Keratinocyte (primary cell): ENCODE results near the gene PGK1. TPM values are rescaled to one million over a fixed set of nuclear protein-coding genes. Genes with fewer than 3 reads are reported as not detected.

ENCODE experiments used
- DNase-seq: peaks from one replicate; pipeline ENCODE4 v3.0.0-alpha.2; 2011; ENCODE audit warnings: low read depth, missing footprints, low spot score
- FAIRE-seq: peaks from 2 replicates; lab custom pipeline; 2011; peaks lifted over from hg19 to GRCh38; lab: Jason Lieb, UNC
- H2AFZ ChIP-seq: 2 replicates; pipeline ENCODE4 v1.6.0; 2012; ENCODE audit warnings: low read length, control low read depth, inconsistent platforms; ENCODE audit not compliant: control insufficient read depth
- H3K27ac ChIP-seq: 2 replicates; pipeline ENCODE4 v1.5.1; 2011; ENCODE audit warnings: low read length; ENCODE audit not compliant: control insufficient read depth, insufficient read depth
- H3K27me3 ChIP-seq: 3 replicates; pipeline ENCODE4 v1.6.0; 2011; ENCODE audit warnings: low read length; ENCODE audit not compliant: control insufficient read depth, insufficient read depth; ENCODE audit errors: extremely low read depth
- H3K36me3 ChIP-seq, 2 experiments: 2 replicates in 1 of 2; 3 replicates in 1 of 2; pipeline ENCODE4 v1.5.1; 2011; ENCODE audit warnings: low read length in 2 of 2, mild to moderate bottlenecking in 1 of 2; ENCODE audit not compliant: control insufficient read depth in 2 of 2, insufficient read depth in 2 of 2; ENCODE audit errors: extremely low read depth in 1 of 2
- H3K4me1 ChIP-seq: 3 replicates; pipeline ENCODE4 v1.5.1; 2011; ENCODE audit warnings: low read length; ENCODE audit not compliant: control insufficient read depth, insufficient read depth; ENCODE audit errors: extremely low read depth
- H3K4me2 ChIP-seq: 3 replicates; pipeline ENCODE4 v1.6.0; 2011; ENCODE audit warnings: low read depth, low read length; ENCODE audit not compliant: control insufficient read depth, insufficient read depth; ENCODE audit errors: extremely low read depth
- H3K4me3 ChIP-seq, 3 experiments: fragments of 200-600 bp in 1 of 3; sonication (generic) in 1 of 3; 2 replicates in 2 of 3; 3 replicates in 1 of 3; pipeline ENCODE4 v1.5.1; 2011 to 2016; ENCODE audit warnings: low read length in 3 of 3, mild to moderate bottlenecking in 3 of 3, control low read depth in 2 of 3, inconsistent platforms in 1 of 3, low read depth in 1 of 3, mixed read lengths in 1 of 3, mixed run types in 1 of 3, moderate library complexity in 1 of 3; ENCODE audit not compliant: control insufficient read depth in 2 of 3, insufficient read depth in 2 of 3; ENCODE audit errors: extremely low read depth in 1 of 3
- H3K79me2 ChIP-seq: 2 replicates; pipeline ENCODE4 v1.6.0; 2012; ENCODE audit warnings: low read length; ENCODE audit not compliant: control insufficient read depth, insufficient read depth
- H3K9ac ChIP-seq: 3 replicates; pipeline ENCODE4 v1.6.0; 2011; ENCODE audit warnings: low read length; ENCODE audit not compliant: control insufficient read depth, insufficient read depth; ENCODE audit errors: extremely low read depth
- H3K9me1 ChIP-seq: 3 replicates; pipeline ENCODE4 v1.6.0; 2011; ENCODE audit warnings: low read length; ENCODE audit not compliant: control insufficient read depth, insufficient read depth; ENCODE audit errors: extremely low read depth
- H3K9me3 ChIP-seq: 2 replicates; pipeline ENCODE4 v1.5.1; 2012; ENCODE audit warnings: low read depth, low read length; ENCODE audit not compliant: control insufficient read depth
- H4K20me1 ChIP-seq: 3 replicates; pipeline ENCODE4 v1.6.0; 2011; ENCODE audit warnings: low read length; ENCODE audit not compliant: control insufficient read depth, insufficient read depth; ENCODE audit errors: extremely low read depth
- CTCF ChIP-seq, 3 experiments: IDR thresholded peaks in 1 of 3; conservative IDR thresholded peaks in 1 of 3; optimal IDR thresholded peaks in 1 of 3; 2 replicates in 2 of 3; 3 replicates in 1 of 3; pipeline versions ENCODE3 to v1.5.1; 2011; ENCODE audit warnings: low read length in 3 of 3, mild to moderate bottlenecking in 3 of 3, moderate library complexity in 2 of 3, control low read depth in 1 of 3, inconsistent platforms in 1 of 3; ENCODE audit not compliant: insufficient read depth in 2 of 3; ENCODE audit errors: extremely low read depth in 1 of 3
- EZH2 ChIP-seq: IDR thresholded peaks from one replicate; pipeline ENCODE4 v1.6.1; 2012; ENCODE audit warnings: inconsistent platforms, mild to moderate bottlenecking, low read length, moderate library complexity
- dilution Hi-C: fragments of 300-500 bp; cut with MboI; formaldehyde crosslinking; loops from one replicate; pipeline ENCODE4 v1.7.0; 2020; ENCODE audit warnings: low sequenced_read_pairs; ENCODE audit not compliant: extremely low pct_ligation_motif_present
- polyA plus RNA-seq, 5 experiments: library from polyadenylated mRNA; depleted of rRNA in 3 of 5; stranded (reverse) in 3 of 5; stranded (forward) in 1 of 5; unstranded in 1 of 5; fragments of >200 nt; gene quantifications; 1 replicate in 1 of 5; 2 replicates in 3 of 5; 3 replicates in 1 of 5; pipeline versions ENCODE4 v1.2.1 to v1.2.3, GENCODE V29; 2011 to 2012; ENCODE audit warnings: missing spikeins in 2 of 5, low read depth in 1 of 5, low replicate concordance in 1 of 5

Gene PGK1
- polyA plus RNA-seq, 1 donor (not counting 4 experiments of a cell fraction or from before 2014, with no cell fraction given) = 666 TPM

GRCh38 chrX:78131117-78131516 is 27.1 kb downstream of the PGK1 start:
- no peak for FAIRE-seq
- H4K20me1 ChIP-seq = no peaks in the 10 kb centered on the region
- DNase-seq = no peak
- no peak overlapping the region for H3K4me3 ChIP-seq
- H3K9ac ChIP-seq = no peak overlapping the region
- H3K27me3 ChIP-seq = no peaks in the 10 kb centered on the region
- dilution Hi-C loops = no loop called here
- no peaks in the 10 kb centered on the region for H3K36me3 ChIP-seq
- H3K27ac ChIP-seq = no peak overlapping the region
- no peak overlapping the region for H2AFZ ChIP-seq
- no peaks in the 10 kb centered on the region for H3K4me1 ChIP-seq
- H3K4me2 ChIP-seq = no peak overlapping the region
- no peaks in the 10 kb centered on the region for H3K9me1 ChIP-seq
- H3K9me3 ChIP-seq = no peaks in the 10 kb centered on the region
- no peak for TF ChIP-seq EZH2
- H3K79me2 ChIP-seq = no peaks in the 10 kb centered on the region

- H4K20me1 ChIP-seq = no peaks in the 10 kb centered on the region
- dilution Hi-C loops = no loop called here
- H3K79me2 ChIP-seq = no peaks in the 10 kb centered on the region
- no peaks in the 10 kb centered on the region for H3K4me1 ChIP-seq
- DNase-seq (no peak), FAIRE-seq (no peak)
- TF ChIP-seq EZH2 (no peak), CTCF (optimal IDR thresholded peaks at IDR 0.05 in 1 of 3, IDR thresholded peaks at IDR 0.05 in 1 of 3, conservative IDR thresholded peaks at IDR 0.05 in 1 of 3; ENCODE audit: extremely low read depth in 1 of 3, insufficient read depth in 2 of 3, low read length in 3 of 3) (no peak)
- no peaks in the 10 kb centered on the region for H3K9me3 ChIP-seq
- no peak overlapping the region for H3K4me2 ChIP-seq
- H3K4me3 ChIP-seq = no peak overlapping the region
- no peaks in the 10 kb centered on the region for H3K27me3 ChIP-seq
- H3K27ac ChIP-seq = no peak overlapping the region
- no peak overlapping the region for H3K9ac ChIP-seq
- H3K9me1 ChIP-seq = no peaks in the 10 kb centered on the region
- H2AFZ ChIP-seq = no peak overlapping the region
- no peaks in the 10 kb centered on the region for H3K36me3 ChIP-seq
Observed at GRCh38 chrX:78133238-78133960, 29.4 kb downstream of the PGK1 start.
